ENCODE results near the gene PHKG2.
A peak's percentile ranks its signal among the peaks of the same experiment; 100 is the strongest.

Gene PHKG2

DNA sequence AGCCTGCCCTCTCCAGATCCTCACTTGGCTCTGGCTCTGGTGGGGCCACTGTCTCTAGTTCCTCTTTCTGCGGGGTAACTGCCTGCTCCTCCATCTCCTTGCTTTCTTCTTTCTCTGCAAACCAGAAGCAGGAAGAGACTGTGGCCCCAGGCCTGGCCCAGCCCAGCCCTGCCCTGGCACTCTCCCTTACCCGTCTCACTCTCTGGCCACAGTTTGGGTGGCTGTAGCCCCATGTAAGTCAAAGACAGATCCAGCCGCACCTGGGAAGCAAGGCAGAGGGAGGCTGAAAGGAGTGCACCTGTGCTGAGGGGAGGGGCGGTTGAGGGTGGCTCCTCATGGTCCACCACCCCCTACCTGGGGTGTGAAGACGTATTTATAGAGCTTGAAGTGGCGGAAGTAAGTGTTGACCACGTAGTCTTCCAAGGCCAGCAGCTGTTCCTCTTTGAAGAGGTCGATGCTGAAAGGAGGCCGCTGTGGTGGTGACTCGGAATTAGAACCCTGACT is 10.8 kb downstream of the PHKG2 start:
- no peak for DNase-seq

DNA sequence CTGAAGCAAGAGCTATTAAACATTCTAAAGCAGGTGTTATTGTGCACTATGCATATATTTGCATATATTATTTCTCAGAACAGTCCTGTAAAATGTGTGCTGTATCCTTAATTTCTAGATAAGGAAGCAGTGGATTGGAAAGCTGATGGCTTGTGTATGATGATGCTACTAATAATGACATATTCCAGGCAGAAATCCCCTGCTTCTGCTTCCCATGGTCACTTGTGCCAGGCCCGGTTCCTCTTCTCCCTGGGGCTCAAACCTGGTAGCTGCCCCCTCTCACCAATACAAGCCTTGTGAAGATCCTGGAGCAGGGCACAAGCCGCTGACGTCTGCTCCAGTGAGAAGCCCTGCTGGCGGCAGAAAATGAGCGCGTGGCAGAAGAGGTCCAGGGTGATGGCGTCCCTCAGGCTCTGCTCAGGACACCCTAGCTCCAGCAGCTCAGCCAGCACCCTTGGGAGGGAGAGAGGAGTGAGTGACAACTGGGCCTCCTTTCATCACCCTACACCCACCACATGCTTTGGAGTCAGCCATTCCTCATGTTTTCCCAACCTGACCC is 11.9 kb downstream of the PHKG2 start:
- DNase-seq = no peak

DNA sequence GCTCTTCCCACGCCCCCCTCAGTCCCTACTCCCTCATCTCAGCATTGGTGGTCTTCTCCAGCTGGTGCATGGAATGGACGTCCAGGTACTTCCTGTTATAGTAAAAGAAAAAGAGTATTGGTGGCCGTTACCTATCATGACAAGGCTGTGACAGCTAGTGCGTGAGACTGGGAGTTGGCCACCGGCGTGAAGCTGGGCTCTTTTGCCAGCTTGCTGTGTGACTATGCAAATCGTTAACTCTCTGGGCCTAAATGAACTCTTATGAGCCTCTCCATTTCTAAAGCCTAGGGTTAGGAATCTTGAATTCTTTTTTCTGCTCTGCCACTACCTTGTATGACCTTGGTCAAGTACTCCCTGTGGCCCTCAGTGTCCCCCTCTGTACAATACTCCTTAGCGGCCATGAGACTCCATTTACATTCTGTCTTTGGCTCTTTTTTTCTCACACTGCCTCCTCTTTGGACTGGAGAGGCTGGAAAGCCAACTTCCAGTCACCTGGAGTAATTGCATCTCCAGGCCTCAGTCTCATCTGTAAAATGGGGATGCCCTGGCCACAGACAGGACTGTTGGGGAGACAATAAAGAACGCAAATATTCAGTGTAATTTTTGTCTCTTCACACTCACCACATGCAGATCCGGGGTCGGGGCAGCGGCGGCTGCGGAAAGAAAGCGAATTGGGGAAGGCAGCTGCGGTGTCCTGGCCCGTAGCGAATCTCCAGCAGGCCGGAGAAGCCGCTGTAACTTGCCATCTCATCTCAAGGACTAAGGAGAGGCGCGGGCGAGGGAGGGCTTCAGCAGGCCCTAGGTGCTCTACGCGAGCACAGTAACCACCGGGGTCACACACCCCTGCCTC is 12.6 kb downstream of the PHKG2 start:
- DNase-seq = no peak

DNA sequence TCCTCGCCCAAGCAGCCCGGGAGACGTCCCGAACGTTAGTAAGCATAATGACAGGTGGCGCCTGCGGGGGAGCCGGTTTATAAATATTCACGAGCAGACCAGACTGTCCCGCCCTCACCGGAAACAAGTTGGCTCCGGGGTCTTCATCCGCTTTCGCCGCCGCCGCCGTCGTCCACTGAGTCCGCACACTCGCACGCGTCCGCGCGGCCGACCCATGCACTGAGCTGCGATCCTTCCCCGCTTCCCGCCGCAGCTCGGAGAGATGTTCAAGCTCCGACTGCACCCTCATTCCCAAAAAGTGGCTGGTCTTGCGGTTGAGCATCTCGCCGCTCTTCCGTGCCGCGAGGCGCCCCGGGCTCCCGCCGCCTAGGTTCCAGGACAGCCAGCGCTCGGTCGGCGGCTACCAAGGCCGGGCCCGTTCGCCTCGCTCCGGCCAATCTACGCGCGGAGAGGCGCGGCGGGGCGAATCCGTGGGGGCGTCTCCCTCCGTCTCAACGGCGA is 13.3 kb downstream of the PHKG2 start:
- DNase-seq = no peak

DNA sequence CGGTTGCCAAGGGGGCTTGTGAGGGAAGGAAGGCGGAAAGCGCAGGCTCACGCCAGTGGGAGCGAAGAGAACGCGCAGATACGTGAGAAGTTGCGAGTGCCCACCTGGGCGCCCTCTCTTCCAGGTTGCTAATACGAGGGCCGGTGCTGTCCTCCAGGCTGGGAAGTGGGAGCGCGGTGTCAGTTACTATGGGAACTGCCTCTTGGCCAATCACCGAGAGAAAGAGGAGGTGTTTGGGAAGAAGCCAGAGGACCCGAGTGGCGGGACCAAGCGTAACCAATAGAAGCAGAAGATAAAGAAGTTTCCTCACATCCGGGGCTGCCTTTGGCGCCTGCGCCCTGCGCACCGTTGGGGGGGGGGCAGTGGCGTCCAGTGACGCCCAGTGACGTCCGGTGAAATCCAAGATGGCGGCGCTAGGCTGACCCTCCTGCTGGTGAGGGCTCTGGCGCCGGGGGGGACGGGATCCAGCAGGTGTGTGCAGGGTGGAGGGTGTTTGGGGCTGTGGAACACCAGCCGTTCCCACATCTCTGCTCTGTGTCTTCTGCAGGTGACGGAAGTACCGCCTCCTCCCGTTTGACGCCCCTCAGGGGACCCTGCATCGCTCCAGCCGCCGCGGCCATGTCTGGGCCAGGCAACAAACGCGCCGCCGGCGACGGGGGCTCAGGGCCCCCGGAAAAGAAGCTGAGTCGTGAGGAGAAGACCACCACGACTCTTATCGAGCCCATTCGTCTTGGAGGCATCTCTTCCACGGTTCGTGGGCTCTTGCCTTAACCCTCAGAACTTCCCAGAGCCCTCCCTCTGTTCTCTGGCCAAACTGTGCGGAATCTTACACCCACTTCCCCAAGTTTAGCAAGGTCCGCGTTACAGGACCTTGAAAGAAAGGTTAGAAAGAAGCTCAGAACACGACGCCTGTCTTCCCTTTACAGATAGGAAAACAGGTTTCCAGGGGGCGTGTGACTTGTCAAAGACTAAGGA is 14.0 kb downstream of the PHKG2 start, which contains the start of the genes CFAP119 and RNF40:
Gene CFAP119, minus strand, starts transcription at position 135 of the 975 bp plus-strand sequence. CDS start 314 bp downstream, outside the sequence.
Gene RNF40, plus strand, starts transcription at position 395 of the 975 bp plus-strand sequence. Its CDS starts 224 bp downstream, at position 619.
- DNase-seq = peak; percentile 93

DNA sequence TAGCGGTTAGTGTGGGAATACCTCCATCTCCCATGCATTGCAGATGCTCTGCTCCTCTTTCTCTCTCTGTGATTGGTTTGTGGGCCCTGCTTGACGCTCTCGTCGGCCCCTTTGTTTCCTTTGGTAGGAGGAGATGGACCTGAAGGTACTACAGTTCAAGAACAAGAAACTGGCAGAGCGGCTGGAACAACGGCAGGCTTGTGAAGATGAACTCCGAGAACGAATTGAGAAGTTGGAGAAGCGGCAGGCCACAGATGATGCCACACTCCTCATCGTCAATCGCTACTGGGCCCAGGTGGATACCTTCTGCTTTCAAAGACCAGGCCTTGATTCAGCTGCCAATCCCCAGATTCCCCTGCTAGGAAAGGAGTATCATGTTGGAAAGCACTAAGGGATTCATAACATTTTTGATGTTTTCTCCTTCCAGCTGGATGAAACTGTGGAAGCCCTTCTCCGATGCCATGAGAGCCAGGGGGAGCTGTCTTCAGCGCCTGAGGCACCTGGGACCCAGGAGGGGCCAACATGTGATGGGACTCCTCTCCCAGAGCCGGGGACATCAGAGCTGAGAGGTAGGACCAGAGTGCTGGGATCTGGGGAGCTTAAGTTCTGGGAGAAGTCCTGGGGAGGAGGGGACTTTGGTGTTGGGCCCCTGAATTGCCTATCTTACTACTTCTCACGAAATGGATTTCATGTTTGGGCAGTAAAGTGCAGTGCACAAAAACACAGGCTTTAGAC is 14.9 kb downstream of the PHKG2 start:
- DNase-seq = no peak

DNA sequence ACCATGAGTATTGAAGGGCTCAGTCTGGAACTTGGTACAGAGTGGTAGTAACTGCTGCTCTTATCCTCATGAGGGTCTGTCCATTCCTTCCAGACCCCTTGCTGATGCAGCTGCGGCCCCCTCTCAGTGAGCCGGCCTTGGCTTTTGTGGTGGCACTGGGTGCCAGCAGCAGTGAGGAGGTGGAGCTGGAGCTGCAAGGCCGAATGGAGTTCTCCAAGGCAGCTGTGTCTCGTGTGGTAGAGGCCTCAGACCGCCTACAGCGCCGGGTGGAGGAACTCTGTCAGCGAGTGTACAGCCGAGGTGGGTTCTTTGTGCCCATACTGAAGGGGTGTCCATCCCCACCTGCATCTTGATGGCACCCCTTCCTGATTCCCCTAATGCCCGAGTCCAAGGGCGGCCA is 15.9 kb downstream of the PHKG2 start:
- DNase-seq = no peak

DNA sequence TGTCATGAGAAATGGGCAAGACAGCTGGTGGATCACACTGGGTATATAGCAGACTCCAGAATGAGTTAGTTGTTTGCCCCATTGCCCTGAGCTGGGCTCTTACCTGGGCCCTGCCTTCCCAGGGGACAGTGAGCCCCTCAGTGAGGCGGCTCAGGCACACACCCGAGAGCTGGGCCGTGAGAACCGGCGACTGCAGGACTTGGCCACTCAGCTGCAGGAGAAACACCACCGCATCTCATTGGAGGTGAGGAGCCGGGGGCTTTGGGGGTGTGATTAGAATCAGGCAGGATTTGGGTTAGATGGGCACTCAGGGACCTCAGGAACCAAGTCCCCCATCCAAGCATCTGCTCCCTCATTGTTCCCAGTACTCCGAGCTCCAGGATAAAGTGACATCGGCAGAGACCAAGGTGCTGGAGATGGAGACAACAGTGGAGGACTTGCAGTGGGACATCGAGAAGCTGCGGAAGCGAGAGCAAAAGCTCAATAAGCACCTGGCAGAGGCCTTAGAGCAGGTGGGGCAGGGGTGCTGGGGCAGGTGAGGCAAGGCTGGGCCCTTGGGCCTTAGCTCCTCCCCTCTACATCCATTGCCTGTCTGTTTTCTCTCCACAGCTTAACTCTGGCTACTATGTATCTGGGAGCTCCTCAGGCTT is 16.7 kb downstream of the PHKG2 start:
- no peak for DNase-seq

DNA sequence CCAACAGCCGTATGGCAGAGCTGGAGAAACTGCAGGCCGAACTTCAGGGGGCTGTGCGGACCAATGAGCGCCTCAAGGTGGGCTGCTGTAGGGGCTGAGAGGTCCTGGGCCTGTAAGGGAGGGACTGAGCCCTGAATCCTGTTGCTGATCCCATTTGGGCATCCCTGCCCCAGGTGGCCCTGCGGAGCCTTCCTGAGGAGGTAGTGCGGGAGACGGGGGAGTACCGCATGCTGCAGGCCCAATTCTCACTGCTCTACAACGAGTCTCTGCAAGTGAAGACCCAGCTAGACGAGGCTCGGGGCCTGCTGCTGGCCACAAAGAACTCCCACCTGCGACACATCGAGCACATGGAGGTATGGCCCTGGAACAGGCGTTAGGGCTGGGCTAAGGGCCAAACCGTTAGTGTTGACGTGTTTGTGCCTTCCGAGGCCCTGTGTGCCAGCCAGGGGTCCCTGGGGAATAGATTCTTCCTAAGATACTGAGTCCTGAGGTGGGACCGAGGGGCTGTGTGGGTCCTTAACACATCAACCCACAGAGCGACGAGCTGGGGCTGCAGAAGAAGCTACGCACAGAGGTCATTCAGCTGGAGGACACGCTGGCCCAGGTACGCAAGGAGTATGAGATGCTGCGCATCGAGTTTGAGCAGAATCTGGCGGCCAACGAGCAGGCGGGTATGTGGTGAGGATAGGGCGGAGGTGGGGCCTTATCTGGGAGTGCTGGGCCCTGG is 18.1 kb downstream of the PHKG2 start:
- no peak for DNase-seq

DNA sequence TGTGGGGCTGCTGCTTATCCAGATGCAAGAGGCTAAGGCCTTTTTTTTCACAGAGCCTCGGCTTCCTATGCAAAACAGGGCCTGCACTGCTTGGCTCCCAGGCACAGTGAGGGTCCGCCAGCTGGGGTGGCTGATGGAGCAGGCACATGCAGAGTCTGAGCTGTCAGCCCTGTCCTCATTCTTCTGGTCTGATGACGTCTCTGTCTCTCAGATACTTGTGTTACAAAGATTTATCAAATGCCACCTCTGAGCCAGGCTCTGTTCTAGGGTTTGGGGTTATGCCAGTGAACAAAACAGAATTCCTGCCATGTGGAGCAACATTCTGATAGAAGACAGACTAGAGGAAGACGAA is 18.7 kb downstream of the PHKG2 start:
- DNase-seq = no peak

DNA sequence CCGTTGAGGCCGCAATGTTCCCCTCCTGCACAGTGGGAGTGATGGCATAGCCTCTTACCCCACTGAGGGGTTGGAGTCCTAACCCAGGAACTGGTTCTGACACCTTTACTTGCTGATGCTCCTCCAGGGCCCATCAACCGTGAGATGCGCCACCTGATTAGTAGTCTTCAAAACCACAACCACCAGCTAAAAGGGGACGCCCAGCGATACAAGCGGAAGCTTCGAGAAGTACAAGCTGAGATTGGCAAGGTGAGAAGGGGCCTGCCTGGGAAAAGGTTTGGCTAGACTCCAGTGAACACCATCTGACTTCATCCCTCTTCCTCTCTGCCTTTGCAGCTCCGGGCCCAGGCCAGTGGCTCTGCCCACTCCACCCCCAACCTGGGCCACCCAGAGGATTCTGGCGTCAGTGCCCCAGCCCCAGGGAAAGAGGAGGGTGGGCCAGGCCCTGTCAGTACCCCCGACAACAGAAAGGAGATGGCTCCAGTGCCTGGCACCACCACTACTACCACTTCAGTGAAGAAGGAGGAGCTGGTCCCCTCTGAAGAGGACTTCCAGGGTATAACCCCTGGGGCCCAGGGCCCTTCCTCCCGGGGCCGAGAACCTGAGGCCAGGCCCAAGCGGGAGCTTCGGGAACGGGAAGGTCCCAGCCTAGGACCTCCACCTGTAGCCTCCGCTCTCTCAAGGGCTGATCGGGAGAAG is 19.7 kb downstream of the PHKG2 start:
- DNase-seq = no peak

DNA sequence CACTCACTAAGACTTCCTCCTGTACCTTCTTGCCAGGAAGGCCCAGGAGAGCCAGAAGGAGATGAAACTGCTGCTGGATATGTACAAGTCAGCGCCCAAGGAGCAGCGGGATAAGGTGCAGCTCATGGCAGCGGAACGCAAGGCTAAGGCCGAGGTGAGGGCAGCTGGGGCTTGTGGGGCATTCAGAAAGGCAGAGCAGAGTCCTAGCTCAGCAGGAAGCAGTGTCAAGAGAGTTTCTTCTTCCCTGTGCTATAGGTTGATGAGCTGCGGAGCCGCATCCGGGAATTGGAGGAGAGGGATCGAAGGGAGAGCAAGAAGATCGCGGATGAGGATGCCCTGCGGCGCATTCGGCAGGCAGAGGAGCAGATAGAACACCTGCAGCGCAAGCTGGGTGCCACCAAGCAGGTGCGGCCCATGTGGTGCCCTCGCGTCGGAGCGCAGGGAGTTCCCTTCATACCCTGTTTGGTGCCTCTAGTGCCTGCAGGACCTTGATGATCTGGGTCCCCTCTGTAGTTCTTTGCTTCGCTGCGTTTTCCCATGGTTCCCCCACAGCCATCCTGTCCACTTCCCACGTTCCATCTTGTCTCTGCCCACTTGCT is 20.5 kb downstream of the PHKG2 start:
- no peak for DNase-seq

DNA sequence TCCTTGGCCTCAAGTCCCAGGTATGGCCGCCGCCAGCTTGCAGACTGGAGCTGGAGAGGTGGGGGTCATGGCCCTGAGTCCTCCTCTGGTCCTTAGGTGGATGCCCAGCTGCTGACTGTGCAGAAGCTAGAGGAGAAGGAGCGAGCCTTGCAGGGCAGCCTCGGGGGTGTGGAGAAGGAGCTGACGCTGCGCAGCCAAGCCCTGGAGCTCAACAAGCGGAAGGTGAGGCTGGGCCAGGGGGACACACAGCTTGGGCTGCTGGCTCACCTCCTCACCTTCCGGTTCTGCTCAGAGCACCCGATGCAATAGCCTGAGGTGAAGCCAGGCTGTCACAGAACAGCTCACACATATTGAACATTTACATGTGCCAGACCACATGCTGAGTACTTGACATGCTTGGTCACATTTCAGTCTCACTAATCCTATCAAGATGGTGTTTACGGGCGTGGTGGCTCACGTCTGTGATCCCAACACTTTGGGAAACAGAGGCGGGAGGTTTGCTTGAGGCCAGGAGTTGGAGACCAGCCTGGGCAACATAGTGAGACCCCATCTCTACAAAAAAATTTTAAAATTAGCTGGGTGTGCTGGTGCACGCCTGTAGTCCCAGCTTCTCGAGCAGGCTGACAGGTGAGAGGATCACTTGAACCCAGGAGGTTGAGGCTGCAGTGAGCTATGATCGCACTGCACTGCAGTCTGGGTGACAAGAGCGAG is 21.3 kb downstream of the PHKG2 start:
- DNase-seq = no peak

DNA sequence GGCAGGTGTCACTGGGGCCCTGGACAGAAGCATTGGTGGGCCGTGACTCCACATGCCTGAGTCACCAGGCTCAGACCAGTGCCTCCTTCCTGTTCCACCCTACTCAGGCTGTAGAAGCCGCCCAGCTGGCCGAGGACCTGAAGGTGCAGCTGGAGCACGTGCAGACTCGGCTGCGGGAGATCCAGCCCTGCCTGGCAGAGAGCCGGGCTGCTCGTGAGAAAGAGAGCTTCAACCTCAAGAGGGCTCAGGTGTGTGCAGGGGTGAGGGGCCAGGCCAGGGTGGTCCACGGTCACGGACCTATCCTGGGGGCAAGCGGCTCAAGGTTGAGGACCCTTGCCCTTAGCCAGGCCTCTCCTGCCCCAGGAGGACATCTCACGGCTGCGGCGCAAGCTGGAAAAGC is 23.5 kb downstream of the PHKG2 start:
- no peak for DNase-seq

DNA sequence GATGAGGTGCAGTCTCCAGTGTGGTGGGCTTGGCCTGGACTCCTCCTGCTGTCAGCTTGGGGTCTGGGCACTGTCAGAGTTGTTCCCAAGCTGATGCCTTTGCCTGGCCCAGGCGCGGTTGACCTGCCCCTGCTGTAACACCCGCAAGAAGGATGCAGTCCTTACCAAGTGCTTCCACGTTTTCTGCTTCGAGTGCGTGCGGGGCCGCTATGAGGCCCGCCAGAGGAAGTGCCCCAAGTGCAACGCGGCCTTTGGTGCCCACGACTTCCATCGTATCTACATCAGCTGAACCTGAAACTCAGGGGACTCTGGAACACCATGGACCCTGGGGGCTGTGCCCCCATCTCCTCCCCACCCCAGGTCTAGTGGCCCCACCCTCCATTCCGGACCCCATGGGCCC is 25.6 kb downstream of the PHKG2 start:
- DNase-seq = no peak

DNA sequence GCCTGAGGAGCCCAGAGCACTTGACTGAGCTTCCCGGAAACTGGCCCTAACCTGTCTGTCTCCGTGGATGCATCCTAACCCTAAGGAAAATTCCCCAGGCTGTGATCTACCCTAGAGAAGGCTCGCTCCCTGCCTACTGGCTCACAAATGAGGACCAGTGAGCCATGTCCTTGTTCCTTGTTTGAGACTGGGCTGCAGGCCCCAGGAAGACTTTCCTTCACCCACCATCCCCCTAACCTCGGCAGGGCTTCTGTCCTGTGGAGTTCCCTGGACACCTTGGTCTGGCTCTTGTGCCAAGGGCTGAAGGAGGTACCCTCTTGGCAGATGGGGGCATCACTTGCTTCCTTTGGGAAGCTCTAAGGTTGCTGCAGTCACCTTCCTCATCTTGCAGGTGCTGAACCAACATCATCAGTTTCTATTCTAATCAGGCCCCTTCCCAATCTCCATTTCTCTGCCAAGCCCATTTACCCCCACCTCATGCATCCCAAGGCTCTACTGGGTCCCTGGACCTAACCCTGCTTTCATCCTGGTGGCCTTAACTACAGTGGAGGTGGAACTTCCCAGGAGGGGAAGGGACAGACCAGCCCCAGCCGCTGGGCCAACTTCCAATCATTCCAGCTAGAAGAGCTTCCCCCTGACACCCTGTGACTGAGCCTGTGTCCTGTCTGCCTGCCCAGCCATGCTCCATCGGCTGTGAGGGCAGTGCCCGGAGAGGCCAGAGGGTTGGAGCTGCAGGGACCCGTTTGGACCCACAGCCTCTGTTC is 26.3 kb downstream of the PHKG2 start:
- no peak for DNase-seq

DNA sequence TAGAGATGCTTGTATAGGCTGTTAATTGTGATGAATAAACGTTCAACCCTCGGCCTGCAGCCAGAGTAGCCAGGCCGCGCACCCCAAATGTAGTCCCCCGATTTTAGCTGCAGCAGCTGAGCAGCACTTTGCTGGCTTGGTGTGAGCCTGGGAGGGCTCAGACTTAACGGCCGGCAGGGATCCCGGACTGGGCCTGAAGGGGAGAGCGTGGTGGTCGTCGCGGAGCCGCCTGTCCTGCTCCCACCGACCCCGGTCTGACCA is 26.8 kb downstream of the PHKG2 start:
- no peak for DNase-seq

DNA sequence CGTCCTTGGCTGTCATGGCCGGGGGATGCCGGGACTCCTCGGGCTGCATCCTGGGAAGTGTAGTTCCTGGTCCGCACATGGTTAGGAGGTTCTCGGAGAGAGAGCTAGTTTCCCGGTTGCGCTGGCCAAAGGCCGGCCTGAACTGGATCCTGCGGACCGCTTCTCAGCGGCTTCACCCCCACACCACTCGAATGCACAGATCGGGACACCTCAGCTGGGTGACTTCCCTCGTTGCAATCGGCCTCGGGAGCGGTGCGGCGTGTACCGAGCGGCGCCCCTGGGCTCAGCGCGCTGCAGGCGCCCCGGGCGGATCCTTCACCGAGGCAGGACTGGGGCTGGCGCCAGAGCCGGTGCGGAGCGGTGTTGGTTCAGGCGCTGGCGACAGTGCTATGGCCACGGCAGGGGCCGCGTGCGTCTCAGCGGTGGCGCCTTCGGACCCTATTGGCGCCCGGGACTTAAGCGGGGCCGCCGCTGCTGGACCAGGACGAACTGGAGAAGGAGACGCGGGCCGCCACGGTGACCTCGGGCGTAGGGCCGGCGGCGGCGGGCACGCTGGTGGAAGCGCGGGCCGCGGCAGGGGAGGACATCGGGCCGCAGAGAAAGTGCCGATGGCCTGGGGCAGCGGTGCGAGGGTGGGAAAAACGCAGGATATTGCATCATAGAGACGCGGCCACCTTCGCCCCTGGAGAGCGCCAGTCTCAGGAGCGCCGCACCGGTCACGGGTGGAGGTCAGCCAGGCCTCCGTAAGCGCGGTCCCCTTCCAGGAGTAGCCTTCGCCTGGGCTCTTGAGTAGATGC is 27.4 kb downstream of the PHKG2 start:
- DNase-seq = peak; percentile 58

All from NCI-H2029 treated with DMSO at 0.1 percent for 48 hours (cell line).